Measurements from ENCODE around the gene SGPP1. TPM values are rescaled to one million over a fixed set of nuclear protein-coding genes. Genes with fewer than 3 reads are reported as not detected.
A peak's percentile ranks its signal among the peaks of the same experiment; 100 is the strongest.

Gene SGPP1
- total and polyA plus RNA-seq, 2 of the 8 experiments (the other 6 are each of a cell fraction or from before 2014, with no cell fraction given): 5.7 to 8.1 TPM

GRCh38 chr14:63727231-63727735, 582 bp downstream of the SGPP1 start (continued):
- TF ChIP-seq CHD2 (IDR thresholded peaks at IDR 0.05; ENCODE audit: low read length): no peak
- peak; percentile 71; the same call in 1 of the 2 replicates for TF ChIP-seq YY1 (IDR thresholded peaks at IDR 0.05; ENCODE audit: low read depth, low read length)
- TF ChIP-seq KDM4A (IDR thresholded peaks at IDR 0.05; ENCODE audit: low read depth, low read length, severe bottlenecking): peak; percentile 95
- TF ChIP-seq, protein P1, sequence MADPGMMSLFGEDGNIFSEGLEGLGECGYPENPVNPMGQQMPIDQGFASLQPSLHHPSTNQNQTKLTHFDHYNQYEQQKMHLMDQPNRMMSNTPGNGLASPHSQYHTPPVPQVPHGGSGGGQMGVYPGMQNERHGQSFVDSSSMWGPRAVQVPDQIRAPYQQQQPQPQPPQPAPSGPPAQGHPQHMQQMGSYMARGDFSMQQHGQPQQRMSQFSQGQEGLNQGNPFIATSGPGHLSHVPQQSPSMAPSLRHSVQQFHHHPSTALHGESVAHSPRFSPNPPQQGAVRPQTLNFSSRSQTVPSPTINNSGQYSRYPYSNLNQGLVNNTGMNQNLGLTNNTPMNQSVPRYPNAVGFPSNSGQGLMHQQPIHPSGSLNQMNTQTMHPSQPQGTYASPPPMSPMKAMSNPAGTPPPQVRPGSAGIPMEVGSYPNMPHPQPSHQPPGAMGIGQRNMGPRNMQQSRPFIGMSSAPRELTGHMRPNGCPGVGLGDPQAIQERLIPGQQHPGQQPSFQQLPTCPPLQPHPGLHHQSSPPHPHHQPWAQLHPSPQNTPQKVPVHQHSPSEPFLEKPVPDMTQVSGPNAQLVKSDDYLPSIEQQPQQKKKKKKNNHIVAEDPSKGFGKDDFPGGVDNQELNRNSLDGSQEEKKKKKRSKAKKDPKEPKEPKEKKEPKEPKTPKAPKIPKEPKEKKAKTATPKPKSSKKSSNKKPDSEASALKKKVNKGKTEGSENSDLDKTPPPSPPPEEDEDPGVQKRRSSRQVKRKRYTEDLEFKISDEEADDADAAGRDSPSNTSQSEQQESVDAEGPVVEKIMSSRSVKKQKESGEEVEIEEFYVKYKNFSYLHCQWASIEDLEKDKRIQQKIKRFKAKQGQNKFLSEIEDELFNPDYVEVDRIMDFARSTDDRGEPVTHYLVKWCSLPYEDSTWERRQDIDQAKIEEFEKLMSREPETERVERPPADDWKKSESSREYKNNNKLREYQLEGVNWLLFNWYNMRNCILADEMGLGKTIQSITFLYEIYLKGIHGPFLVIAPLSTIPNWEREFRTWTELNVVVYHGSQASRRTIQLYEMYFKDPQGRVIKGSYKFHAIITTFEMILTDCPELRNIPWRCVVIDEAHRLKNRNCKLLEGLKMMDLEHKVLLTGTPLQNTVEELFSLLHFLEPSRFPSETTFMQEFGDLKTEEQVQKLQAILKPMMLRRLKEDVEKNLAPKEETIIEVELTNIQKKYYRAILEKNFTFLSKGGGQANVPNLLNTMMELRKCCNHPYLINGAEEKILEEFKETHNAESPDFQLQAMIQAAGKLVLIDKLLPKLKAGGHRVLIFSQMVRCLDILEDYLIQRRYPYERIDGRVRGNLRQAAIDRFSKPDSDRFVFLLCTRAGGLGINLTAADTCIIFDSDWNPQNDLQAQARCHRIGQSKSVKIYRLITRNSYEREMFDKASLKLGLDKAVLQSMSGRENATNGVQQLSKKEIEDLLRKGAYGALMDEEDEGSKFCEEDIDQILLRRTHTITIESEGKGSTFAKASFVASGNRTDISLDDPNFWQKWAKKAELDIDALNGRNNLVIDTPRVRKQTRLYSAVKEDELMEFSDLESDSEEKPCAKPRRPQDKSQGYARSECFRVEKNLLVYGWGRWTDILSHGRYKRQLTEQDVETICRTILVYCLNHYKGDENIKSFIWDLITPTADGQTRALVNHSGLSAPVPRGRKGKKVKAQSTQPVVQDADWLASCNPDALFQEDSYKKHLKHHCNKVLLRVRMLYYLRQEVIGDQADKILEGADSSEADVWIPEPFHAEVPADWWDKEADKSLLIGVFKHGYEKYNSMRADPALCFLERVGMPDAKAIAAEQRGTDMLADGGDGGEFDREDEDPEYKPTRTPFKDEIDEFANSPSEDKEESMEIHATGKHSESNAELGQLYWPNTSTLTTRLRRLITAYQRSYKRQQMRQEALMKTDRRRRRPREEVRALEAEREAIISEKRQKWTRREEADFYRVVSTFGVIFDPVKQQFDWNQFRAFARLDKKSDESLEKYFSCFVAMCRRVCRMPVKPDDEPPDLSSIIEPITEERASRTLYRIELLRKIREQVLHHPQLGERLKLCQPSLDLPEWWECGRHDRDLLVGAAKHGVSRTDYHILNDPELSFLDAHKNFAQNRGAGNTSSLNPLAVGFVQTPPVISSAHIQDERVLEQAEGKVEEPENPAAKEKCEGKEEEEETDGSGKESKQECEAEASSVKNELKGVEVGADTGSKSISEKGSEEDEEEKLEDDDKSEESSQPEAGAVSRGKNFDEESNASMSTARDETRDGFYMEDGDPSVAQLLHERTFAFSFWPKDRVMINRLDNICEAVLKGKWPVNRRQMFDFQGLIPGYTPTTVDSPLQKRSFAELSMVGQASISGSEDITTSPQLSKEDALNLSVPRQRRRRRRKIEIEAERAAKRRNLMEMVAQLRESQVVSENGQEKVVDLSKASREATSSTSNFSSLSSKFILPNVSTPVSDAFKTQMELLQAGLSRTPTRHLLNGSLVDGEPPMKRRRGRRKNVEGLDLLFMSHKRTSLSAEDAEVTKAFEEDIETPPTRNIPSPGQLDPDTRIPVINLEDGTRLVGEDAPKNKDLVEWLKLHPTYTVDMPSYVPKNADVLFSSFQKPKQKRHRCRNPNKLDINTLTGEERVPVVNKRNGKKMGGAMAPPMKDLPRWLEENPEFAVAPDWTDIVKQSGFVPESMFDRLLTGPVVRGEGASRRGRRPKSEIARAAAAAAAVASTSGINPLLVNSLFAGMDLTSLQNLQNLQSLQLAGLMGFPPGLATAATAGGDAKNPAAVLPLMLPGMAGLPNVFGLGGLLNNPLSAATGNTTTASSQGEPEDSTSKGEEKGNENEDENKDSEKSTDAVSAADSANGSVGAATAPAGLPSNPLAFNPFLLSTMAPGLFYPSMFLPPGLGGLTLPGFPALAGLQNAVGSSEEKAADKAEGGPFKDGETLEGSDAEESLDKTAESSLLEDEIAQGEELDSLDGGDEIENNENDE (IDR thresholded peaks at IDR 0.05; ENCODE audit: insufficient replicate concordance, low read length): no peak
- no peak for TF ChIP-seq NANOG (IDR thresholded peaks at IDR 0.05; ENCODE audit: insufficient read depth, low read depth, low read length, poor library complexity, severe bottlenecking)
- TF ChIP-seq RFX5 (IDR thresholded peaks at IDR 0.05; ENCODE audit: borderline replicate concordance, low read depth, low read length): no peak
- no peak for TF ChIP-seq ZNF274 (IDR thresholded peaks at IDR 0.05; ENCODE audit: borderline replicate concordance, extremely low read depth, low read length)
- no peak for TF ChIP-seq GTF2F1 (IDR thresholded peaks at IDR 0.05; ENCODE audit: borderline replicate concordance, low read depth, low read length)
